GM19025 (cell line): ENCODE data around the gene ADAM22.

Experiments used
- ATAC-seq: cut with Tn5 transposase; IDR thresholded peaks from one replicate; pipeline ENCODE4 v1.9.1; 2021; ENCODE audit warnings: mild to moderate bottlenecking, low read depth, moderate library complexity; ENCODE audit not compliant: unreplicated experiment

The ADAM22 gene

DNA sequence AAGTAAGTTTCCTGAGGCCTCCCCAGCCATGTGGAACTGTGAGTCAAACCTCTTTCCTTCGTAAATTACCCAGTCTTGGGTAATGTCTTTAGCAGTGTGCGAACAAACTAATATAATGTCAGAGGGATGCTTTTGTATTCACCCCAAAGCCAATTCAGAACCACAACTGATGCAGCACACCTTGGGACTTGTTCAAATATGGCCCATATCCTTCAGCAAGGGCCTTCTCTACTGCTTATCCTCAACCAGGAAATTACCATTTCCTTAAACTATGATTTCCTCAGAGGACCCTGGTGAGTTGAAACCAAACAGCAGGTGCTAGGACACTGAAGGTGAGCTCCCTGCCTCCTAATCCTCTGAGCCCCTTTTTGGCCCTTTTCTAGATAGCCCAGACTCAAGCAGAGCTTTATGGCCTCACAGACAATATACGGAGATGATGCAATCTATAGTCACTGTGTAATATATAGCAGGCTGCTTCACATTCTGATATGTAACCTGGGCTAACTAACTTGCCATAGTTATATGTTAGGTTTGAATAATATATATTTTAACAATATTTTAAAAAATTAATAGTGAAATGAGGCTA, 270.6 kb downstream of the ADAM22 start:
- ATAC-seq: no peak

DNA sequence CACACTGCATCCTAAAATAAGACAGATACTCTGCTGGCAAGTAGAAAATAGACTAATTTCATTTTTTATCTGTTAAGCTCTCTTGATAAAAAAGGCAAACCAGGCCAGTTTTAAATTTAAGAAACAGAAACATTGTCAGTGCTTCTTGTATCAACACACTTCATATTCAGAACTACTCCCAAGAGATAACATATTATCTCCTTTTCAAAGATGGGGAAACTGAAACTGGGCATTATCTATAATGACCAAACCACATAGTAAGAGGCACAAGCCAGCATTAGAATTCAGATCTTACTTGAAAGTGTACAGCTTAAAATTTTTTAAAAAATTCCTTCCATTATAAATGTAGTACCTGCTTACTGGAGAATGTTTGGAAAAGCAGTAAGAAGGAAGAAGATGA, 271.1 kb downstream of the ADAM22 start:
- ATAC-seq: no peak

DNA sequence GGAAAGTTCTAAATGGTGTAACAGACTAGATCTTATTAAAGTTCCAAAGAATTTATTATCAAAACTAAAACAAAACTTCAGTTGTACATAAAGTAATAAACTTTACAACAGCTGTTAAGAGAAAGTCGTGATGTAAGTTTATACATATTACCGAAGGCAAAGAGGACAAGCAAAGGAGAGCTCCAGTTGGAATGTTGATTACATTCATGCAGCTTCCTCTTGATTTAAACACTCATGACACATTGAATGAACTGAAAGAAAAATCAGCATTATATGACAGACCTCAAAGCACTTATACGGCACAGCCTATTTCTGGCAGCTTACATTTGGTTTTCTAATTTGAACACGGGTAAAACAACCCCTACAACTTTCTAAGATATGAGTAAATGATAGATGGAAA, 272.2 kb downstream of the ADAM22 start:
- ATAC-seq: no peak

DNA sequence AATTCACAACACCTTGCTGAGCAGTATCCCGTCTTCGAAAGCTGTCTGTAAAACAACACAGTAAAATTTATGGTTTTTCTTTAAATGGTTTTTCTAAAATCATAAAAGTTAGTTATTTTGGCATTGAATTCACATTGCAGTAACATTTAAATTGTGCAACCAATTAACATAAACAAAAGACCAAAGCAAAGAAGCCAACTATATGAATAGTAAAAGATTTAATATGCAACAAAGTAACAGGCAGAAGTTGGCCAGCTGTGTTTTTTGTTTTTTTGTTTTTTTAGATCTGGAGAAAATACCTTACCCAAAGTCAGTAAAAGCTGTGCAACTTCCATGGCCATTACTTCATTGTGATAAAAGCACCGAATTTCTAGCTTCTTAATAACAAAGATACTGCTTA, 274.5 kb downstream of the ADAM22 start:
- no peak for ATAC-seq

DNA sequence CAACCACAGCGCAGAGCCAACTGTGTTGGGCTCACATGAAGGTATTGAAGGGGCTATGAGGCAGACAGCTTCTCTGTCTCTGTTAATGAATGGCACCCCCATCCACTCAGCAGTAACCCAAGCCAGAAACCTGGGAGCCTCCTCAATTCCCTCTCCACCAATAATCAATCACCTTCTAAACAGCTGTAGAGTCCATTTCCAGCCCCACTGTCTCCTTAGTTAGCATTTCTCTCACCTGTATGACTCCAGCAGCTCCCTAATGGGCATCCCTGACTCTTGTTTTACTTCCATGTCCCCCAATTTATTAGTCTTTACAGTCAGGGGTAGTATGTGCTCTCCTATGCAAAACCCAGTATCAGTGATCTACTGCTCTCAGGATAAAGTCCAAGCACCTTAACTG, 278.9 kb downstream of the ADAM22 start:
- ATAC-seq: no peak

DNA sequence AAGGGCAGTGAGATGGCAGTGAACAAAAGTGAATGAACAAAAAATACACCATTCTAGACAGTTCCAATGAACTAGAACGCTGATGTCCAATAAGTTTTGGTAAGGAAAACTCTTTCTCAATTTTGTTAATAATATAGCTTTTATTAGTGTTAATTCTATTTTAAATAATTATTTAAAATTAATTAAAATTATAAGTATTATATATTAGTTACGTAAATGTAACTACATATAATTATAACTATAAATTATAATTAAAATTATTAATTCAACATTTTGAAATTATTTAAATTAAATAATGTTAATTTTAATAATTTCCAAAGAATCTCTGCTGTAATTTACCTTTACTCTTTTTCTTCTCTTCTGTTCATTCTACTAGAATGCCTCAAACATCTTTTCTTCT, 280.4 kb downstream of the ADAM22 start:
- no peak for ATAC-seq

DNA sequence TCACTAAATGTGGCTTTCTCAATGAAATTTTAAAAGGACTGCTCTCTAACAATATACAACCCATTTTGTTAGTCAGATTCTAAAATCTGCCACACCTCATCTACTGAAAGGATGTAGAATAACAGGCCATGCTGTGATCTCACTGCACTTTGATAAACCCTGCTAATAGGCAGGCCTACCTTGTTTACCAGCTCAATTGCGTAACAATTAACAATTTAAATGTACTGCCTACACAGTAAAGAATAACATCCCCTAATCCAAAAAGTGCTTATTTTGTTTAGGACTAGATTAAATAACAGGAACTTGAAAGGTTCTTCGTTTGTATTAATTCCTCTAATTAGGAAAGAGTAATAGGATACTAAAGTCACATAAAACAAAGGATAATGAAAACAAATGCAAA, 281.2 kb downstream of the ADAM22 start:
- ATAC-seq: no peak

DNA sequence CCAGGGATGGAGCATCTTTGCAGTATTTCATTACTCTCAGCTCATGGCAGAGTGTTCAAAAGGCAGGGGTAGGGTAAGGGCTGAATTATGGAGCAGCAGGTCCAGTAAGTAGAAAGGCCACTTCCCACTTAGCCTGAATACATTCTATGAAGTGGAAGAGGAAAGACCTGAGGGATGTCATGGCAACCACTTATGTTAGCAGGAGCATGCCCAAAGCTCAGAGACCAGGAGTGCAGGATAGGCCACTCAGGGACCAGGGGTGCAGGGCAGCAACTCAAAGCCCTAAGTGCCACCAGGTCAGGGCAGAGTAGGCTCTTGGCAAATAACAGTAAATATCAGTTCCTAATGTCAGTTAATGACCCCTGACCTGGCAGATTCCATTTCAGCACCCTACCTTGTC, 282.2 kb downstream of the ADAM22 start:
- ATAC-seq: no peak

DNA sequence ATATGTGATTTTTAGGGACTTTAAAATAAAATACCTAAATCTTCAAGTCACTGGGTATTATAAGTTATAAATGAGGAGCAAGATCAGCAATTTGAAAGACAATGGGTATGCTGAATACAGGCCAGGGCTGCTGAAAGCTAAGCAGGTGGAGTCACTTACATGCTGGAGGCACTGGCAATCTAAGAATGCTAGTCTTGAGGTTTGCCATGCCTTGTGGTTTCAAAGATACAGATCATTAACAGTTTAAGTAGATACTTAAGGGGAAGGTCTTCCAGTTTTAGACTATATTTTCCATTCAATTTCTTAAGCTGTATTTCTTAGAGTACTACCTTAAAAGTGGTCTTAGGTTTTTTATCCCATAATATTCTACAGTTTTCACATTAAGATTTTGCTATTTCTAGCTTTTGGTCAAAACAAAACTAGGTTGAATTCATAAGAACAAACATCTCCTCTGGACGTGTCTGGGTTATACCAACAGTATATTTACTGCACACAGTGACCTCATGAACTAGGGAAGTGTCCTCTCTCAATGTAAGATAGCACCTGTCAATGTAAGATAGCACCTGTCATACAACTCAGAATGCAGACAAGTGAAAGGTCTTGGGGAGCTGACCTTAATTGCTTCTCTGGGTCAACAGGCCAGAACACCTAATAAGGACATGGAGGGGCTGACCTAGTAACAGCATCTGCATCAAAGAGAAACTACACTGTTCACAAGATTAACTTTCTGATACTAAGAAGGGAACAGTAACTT, 283.8 kb downstream of the ADAM22 start:
- peak; percentile 62 for ATAC-seq

DNA sequence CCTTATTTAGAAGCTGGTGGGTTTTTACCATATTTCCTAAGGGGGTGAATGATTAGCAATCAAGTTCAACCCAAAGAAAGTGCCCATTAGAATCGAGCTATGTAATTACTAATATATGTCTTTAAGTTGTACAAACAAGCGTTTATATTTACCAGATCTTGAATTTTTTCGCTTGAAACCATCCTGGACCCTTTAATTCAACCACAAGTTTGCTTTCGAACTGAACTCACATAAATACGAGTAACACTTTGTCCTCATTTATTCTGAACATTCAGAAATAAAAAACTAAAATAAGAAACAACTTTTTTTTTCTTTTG, 284.3 kb downstream of the ADAM22 start:
- no peak for ATAC-seq

DNA sequence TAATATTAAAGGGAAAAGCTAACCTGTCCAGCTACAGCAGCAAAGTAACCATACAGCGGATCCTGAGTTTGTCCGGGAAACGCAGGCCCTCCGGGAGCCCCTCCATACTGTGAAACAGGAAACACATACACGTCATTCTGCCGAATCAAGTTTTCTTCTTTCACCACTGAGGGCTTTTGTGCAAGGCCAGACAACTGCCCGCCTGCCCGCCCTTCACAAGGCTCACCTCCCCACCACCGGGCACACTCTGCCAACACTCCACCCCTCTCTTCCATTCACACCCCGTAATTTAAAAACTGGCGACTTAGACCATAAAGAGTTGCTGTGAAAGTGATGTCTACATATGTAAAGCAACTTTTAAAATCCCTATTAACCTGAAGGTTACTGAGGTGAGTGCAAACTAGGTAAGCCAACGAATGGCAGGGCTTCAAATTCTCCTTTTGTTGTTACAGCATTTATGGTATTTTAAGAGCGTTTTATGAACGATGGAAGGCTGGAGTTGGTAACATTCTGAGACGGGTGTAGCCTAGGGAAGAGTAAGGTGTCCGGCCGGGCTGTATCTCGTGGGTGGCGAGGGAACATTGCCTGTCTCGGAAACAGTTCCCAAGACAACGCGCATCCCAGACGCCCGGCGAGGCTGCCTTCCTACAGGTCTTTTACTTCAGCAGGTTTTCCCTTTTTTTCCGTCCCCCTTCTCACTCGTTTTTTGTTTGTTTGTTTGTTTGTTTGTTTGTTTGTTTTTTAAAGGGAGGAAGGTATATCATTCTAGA, 285.0 kb downstream of the ADAM22 start:
- peak; percentile 14 for ATAC-seq

DNA sequence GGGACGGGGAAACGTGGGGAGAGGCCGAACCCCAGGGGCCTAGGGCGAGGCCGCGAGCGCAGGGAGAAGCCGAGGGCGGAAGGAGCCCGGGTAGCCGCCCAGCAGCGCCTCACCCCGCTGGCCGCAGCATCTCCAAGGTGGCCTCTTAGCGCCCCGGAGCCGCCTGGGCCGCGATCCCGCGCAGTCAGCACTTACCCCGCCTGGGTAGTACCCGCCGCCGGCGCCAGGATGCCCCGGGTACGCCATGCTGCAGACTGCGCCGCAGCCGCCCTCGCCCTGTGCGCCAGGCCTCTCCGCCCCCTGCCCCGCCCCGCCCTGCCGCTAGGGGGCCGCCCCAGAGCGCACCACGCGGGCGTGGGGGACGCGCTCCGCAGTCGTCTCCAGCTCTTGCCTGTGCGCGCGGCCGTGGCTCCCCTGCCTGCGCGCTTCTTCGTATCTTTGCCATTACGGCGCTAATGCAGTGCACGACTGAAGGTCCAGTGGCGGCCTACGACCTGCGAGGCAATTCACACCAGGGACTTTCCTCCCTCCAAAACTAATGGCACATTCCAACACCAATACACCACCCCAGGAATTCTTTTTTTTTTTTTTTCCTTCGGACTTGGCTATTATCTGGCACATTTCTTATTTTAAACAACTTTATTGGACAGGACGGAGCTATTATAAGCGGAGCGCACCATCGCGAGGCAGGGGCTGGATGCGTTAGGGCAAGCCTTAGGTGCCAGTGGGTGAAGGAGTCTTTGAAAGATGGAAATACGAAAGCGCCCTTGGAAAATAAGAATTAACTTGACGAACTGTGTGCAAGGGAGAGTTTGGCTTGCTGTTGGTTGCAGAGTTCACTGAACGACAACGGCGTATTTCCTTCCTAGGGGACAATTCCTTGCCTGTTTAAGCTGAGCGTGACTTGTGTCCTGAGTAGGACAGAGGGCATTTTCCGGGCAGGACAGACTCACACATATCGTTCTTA, 286.0 kb downstream of the ADAM22 start, which contains the start of gene SRI:
SRI (minus strand) TSS at position 258 of the 967 bp plus-strand sequence; CDS start at position 246, 12 bp downstream.
- ATAC-seq: peak; percentile 64

DNA sequence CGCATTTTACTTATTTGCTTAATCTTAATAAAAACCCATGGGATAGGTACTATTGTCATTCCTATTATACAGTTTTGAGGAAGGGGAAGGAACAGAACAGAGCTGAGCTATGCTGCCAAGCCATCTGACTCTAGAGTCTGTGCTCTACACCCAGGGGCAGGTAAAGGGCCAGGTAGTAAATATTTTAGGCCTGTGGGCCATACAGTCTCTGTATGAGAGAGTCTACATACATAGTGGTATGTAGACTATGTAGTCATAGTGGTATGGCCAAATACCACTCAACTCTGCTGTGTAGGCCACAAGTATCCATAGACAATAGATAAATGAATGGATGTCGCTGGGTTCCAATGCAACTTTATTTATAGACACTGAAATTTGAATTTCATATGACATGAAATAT, 289.2 kb downstream of the ADAM22 start:
- ATAC-seq: no peak

DNA sequence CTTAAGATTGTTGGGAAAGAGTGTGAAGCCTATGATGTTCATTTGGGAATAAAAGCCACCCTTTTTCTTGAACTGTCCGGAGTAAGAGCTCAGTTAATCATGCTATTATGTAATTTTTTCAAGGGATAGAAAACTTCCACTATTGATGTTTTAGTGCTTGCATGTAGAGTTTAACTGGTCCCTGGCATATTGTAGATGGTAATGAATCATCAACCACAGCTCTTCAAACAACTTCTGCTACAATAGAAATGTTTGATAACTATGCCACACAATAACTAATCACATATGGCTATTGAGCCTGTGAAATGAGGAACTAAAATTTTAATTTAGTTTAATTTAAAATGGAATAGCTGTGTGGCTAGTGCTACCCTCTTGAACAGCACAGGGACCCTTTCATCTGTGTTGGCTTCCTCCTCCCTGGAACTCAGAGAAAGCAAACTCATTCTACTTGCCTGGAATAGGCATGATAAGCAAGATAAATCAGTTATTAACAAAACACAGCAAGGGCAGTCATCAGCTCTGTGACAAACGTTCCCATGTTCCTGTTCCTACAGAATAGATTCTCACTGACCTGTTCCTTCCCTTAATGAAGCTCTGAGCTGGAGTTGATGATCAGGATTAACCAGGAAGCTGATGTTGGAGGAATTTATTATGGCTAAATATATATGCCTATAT, 290.7 kb downstream of the ADAM22 start:
- ATAC-seq: no peak

DNA sequence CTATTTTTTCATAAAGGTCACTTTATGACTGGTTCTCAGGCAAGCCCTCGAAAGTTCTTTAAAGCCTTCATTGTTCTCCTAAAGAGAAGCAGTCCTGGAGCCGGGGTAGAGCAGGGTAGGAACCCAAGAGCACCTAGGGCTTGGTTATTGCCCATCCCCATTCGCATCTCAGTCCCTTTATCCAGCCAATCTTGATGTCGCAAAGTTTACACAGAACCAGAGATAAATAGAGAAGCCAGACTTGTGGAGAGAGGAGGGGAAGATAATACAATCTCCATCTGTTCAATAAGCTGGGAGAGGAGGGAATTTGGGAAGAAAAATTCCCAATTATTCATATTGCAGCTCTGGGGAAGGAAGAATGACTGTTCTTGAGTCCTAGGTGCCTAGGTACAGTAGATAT, 292.1 kb downstream of the ADAM22 start:
- no peak for ATAC-seq

DNA sequence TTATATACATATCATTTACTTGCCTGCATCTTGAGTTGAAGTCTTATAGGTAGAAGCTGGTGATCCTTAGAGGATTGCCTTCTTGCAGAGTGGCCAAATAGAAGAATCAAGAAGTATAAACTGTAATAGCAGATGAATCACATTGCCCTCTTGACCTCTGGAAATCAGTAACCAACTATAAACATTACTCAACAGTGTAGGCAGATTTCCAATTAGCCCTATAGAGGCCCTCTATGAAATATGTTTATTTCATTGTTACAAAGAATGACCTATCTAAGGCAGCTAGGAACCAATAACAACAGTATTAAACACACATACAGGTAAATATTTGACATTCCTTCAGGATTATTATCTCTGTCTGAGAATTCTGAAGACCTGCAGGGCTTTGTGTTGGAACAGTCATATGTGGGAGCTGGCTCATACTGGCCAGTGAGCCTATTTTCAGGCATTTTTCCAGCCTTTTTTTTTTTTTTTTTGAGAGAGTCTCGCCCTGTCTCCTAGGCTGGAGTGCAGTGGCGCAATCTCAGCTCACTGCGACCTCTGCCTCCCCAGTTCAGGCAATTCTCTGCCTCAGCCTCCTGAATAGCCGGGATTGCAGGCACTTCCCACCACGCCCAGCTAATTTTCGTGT, 292.9 kb downstream of the ADAM22 start:
- no peak for ATAC-seq

DNA sequence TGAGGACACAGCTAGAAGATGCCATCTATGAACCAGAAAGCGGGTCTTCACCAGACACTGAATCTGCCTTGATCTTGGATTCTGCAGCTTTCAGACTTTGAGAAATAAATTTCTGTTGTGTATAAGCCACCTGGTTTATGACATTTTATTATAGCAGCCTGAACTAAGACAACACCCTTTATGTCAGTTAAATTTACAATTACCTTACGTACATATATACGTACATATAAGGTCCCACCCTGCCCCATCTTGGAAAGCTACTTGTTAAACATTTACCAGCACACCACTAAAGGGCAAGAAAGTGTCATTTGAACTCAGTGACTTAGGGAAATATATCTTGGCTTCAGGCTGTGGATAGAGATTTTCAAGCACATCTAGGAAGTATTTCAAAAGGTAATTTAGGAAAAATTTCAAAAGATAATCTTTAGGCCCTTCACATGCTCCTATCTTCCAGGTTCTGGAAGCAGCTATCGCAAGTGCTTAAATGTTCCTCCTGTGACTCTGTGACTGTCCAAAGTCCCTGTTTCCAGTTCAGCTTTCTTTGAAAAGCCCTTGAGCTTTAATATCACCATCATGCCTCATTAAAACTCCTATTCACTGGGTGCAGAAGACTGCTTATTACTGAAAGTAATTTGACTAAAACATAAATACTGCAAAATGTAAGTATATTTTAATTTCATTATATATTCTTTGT, 295.4 kb downstream of the ADAM22 start:
- no peak for ATAC-seq

DNA sequence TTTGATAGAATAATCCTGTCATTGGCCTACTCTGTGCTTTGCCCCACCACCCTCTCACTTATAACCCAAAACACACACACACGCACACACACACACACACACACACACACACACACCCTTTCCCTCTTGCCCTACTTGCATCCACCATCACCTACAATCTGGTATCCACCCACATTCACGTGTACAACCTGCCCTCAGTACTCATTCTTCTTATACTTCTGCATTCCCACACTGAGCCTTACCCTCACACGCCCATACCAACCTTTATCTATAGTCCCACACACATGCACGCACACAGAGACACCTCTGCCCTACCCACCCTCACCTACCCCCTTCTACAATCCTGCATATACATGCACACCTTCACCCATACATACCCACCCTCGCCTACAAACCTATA, 296.6 kb downstream of the ADAM22 start:
- ATAC-seq: no peak

DNA sequence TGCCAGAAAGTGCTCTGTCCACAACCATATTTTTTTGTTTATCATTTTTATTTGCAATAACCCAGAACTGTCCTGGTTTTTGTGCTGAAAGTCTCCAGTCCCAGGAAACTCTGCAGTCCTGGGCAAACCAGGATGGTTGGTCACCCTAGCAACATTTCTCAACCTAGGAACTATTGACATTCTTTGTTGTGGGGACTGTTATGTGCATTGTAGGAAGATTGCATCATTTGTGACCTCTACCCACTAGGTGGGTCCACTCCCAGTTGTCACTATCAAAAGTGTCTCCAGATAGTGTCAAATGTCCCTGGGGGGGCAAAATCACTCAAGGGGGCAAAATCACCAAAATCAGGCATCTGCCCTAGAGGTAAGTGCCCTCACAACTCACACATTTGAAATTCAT, 299.8 kb downstream of the ADAM22 start:
- no peak for ATAC-seq
